LNCAP (cell line): ENCODE measurements around the gene ZNF407.

Experiments used
- CTCF ChIP-seq: fragments of 450-650 bp; IDR thresholded peaks from 2 replicates; pipeline ENCODE4 v1.5.1; 2017; ENCODE audit warnings: mild to moderate bottlenecking

The ZNF407 gene

DNA sequence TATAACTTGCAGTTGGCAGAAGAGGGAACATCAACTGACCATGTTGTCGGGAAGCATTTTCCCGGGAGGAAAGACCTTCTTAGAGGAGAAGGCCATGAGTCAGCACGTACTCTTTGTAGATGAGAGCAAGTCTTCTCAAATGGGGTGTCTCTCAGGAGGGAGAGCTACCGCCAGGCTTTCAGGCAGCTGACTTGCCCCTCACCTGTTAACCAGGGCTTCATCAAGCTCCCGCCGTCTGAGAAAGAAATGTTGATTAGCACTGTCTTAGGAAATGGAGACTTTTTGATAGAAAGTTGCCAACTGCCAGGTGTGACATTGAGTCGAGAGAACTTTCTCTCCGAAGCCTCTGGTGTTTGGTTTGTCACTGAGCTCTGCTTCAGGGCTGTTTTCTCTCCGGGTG lies 196.1 kb downstream of the ZNF407 start:
- no peak for TF ChIP-seq CTCF

DNA sequence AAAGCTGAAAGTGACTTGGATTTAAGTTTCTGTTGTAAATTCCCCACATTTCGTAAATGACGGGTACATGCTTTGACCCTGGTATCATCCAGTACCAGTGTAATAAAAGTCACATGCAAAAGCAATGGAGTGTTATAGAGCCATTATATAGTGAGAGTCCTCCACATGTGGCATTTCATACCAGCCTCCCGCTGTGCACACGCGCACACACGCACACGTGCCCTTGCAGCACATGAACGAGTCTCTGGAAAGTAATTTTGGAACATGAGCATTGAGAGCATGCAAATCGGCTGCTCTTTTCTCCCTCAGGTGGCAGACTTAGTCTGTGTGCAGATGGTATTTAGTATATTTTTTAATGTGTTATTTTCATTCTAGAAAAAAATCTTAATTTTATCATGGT lies 198.1 kb downstream of the ZNF407 start:
- TF ChIP-seq CTCF = no peak

GRCh38 chr18:74796211-74796610 lies 198.5 kb downstream of the ZNF407 start:
- no peak for TF ChIP-seq CTCF

DNA sequence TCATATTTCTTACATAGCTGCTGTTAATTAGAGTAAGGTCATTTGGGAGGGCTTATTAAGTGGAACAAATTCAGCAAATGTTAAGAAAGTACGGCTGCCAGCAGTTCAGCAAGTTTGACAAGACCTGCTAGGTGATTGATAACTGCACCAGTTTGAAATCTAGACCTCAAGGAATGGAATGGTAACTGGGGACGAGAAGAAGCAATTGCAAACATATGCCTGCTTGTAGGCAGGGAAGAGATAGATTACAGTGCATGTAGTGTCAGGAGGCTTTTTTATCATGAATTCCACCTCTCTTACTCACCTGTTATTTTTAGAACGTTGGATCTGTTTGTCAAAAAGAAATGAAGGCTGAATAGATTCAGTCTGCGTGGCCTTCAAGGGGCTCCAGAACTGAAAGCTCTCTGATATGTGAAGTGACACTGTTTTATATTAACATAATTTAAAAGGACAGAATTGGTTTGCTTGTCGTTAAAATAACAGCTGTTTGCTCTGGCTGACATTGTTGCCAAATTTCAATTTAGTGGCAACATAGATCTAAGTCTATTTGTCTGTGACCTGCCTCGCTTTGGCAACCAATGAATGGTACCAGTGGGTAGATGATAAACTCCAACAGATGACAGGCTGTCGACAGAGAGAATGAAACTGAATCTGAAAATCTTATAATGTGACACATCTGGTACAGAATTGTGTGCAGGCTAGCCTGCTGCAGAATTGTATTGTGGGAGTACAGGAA lies 199.3 kb downstream of the ZNF407 start:
- no peak for TF ChIP-seq CTCF

DNA sequence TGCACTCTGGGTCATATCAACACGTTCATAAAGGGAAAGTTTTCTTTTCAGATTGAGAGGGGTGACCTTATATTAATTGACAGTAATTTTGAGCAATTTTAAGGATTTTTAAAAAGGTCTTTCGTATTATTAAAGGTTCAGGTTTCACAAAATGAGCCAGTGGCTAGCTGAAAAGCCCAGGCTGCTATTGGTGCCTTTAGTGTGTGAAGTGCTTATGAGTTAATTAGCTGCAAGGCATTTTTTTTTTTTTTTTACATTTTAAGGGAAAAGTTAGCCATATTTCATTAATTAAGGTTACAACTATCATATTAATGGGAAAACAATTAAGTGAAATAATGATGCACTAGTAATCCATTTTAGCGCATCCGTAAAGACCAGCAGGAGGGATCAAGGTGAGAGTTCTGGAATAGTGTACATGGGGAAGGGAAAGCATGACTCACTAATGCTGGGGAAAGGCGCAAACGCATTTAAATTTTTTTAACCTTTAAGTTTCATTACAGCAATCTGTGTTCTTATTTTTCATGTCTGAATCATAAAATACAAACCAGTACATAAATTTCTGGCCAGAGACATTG lies 200.0 kb downstream of the ZNF407 start:
- TF ChIP-seq CTCF = no peak

DNA sequence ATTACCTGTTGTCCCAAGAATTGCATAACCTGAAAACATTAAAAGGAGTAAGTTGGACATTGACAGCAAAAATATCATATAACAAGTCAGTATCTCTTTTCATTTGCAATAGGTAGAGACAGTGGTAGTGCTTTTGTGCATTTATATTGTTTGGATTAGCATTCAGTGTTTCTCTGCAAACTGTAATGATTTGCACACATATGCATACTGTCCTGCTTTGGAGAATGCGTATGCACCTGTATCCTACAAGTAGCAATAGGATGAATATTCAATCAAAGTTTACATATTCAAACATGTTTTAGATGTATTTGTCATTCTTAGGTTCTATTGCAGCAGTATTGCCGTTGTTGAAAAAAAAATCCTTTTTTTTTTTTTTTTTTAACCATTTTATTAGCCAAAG lies 201.9 kb downstream of the ZNF407 start:
- TF ChIP-seq CTCF = no peak

DNA sequence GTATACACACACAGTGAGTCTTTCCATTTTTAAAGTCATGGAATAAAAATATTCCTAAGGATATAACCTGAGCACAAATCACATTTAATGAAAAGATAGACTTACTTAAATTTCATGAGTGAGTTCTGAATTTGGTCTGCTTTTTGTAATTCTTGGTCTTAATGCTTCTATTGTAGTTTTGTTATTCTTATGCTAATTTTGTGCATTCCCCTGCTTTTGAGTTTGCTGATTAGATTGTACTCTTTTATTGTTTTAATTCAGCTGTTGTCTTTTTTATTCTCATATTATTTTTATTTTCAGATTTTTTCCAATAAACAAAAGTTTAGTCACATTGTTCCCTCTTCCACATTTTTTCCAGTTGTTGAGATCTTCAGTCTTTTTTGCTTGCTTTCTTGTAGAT lies 202.4 kb downstream of the ZNF407 start:
- TF ChIP-seq CTCF = no peak

DNA sequence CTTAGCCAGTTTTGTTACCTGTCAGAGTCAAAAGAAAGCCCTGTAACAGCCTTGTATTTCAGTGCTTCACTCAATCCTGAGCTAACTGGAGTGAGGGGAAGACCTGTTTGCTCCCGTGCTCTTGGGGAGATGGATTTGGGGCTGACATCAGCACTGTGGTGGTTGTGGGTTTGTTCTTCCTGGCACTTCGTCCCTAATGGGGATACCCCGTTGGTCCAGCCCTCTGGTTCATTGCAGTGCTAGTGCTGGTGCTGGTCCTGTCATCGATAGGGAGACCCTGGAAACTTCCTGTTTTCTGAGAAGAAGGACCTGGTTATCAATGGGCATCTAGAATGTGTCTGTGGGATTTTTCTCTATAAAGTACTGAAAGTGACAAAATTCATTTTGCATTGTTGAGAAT lies 205.4 kb downstream of the ZNF407 start:
- TF ChIP-seq CTCF = no peak
